Measurements from ENCODE around the gene ZNF669.

DNA sequence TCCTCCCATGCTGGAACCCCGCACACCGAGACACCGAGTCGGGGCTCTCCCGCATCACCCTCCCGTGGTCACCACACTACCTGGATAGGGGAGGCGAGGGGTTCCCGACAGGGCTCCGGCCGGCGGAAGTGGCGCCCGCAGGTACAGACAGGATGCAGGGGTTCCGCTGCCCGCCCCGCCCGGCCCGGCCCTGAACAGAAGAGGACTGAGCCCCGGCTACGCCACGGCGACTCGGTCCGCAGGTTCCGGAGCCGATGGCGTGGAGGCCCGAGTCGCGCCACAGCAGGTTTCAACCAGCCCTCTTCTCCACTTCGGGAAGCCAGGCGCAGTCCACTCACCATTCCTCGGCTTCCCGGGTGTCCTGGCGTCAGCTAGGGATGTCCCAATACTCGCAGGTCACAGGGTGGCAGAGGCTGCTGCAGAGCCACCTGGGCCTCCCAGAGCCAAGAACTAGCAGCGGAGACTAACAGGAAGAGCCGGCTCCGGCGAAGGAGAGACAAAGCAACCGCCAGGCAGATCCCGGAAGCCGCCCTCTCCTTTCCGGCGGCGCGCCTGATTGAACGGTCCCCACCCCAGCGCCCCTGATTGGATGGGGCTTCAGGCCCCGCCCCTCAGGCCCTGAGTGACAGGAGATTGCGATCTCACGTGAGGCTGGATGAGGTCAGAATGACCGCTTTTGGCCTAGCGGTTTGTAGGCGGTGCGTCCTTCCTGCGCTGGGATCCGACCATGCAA, at the start of gene ZNF669:
- TF ChIP-seq POLR2A (IDR thresholded peaks at IDR 0.05; ENCODE audit: low read depth, low read length) (peak; percentile 88), POLR2AphosphoS5 (IDR thresholded peaks at IDR 0.05; ENCODE audit: low read depth, low read length) (peak; percentile 91), TAF1 (IDR thresholded peaks at IDR 0.05; ENCODE audit: low read depth, low read length) (peak; percentile 81; the same call in 1 of the 2 replicates), PAX5 (IDR thresholded peaks at IDR 0.05; ENCODE audit: insufficient read depth, low read length, severe bottlenecking) (no peak), SPI1 (IDR thresholded peaks at IDR 0.05; ENCODE audit: low read depth, low read length) (0 out of 2 replicates have a peak, but pooled peaks have one; percentile 6)
